Stimulated activated CD4-positive, alpha-beta T cell treated with anti-CD3 and anti-CD28 coated beads, TNF-alpha, amount 100 ng/mL, for 24 hours (primary cell): Measurements from ENCODE around the gene INHBE.
"Not testable (repeated sequence)": the region's sequence is repeated elsewhere in the genome, so short reads cannot be mapped to it uniquely, and the experiment has no call there.

Experiments
- DNase-seq, 3 experiments: peaks; one replicate each; pipeline ENCODE4 v3.0.0-alpha.2; 2020; ENCODE audit warnings: low read depth in 3 of 3

INHBE gene

DNA sequence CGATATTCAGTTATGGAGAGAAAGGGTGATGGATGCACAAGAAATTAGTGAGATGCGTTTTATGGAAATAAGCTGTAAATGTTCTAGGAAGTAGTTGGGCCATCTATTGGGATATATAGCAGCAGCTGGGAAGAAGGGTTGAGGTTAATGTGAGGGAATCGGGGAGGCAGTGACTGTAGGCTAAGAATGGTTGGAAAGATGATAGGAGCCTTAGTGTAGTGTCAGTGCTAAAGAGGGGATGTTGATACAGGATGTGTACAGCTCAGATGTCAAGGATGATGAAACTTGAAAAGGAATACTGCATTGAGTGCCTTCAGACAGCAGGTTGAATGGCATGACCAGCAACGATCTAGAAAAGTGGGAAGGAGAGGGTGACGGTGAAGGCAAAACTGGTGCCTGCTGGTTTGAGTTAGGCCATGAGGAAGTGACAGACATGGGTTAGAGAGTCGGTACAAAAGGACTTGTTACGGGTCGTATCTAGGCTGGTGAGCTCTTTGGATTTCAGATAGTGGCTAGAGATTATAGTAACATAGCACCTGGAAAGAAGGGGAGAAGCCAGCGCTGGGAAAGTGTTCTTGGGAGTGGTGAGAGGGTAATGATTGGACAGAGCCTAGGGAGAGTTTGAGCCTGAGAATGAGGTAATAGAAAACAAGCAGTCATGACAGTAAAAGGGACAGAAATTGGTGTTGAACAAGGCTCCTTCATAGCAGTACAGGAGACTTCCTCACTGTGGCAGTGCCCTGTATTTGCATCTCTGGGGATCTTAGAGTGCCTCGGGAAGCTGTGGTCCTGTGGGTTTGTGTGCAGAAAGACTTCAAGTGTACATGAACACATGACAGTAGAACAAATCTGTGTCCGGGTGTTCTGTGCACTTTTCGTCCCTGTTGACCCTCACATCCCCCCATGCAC, 42.4 kb downstream of the INHBE start:
- no peak for DNase-seq

DNA sequence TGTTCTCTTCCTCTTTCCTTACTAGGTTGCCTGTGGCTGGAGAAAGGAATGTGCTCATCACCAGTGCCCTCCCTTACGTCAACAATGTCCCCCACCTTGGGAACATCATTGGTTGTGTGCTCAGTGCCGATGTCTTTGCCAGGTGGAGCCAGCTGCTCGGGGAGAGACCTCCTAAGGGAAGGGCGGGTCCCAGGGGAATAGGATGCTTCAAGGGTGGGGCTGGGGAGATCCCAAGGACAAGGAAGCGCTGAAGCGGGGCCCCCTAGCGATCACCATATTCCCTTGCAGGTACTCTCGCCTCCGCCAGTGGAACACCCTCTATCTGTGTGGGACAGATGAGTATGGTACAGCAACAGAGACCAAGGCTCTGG, 43.0 kb downstream of the INHBE start:
- DNase-seq = no peak

DNA sequence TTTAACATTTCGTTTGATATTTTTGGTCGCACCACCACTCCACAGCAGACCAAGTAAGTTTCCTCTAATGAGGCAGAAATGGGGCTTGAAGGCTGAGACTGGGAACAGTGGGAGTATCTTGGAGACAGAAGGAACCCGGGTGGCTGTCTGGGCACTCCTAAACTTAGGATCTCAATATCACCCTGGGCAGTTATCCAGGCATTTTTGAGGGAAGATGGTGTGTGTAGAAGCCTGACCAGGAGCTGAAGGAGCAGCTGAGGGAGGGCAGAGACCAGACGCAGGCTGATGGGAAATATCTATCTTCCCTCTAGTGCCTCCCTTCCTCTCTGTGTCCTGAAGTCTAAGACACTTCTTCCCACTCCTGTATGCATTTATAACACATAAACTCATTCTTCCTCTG, 43.5 kb downstream of the INHBE start:
- no peak for DNase-seq

DNA sequence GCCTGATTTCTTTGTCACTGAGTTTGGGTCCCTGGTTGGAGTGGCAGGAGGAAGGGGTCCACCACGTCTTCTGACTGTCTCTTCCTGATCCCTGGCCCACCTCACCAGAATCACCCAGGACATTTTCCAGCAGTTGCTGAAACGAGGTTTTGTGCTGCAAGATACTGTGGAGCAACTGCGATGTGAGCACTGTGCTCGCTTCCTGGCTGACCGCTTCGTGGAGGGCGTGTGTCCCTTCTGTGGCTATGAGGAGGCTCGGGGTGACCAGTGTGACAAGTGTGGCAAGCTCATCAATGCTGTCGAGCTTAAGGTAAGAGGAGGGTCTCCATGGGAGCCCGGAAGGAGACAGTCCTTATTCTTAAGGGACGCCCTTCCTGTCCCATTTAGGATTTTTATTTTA, 45.1 kb downstream of the INHBE start:
- DNase-seq = no peak

- not testable (repeated sequence) for DNase-seq
Measured at GRCh38 chr12:57502311-57502969, 47.3 kb downstream of the INHBE start.

DNA sequence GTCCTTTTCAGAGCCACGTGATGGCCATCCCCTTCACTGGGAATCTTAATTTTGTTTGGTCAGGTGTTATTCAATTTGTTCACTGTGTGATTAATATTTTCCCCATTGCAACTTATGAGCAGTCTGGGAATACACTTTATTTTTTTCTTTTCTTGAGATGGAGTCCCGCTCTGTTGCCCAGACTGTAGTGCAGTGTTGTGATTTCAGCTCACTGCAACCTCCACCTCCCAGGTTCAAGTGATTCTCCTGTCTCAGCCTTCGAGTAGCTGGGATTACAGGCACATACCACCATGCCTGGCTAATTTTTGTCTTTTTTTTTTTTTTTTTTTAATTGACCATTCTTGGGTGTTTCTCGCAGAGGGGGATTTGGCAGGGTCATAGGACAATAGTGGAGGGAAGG, 51.4 kb downstream of the INHBE start:
- not testable (repeated sequence) for DNase-seq
